Activated CD8-positive, alpha-beta T cell treated with anti-CD3 and anti-CD28 coated beads for 36 hours (primary cell): ENCODE results near the gene TMEM94. TPM values are rescaled to one million over a fixed set of nuclear protein-coding genes. Genes with fewer than 3 reads are reported as not detected.

Experiments used
- ATAC-seq: fragments of 200-7000 bp; cut with Tn5 transposase; one replicate; pipeline ENCODE4 v1.10.0; 2021; ENCODE audit warnings: mild to moderate bottlenecking, moderate library complexity
- CTCF ChIA-PET: fragments of 350-600 bp; sonication (Branson Sonifier 250); formaldehyde crosslinking; loops from one replicate; lab custom pipeline; 2021; ENCODE audit warnings: antibody characterized with exemption; lab: Charles Lee
- POLR2A ChIA-PET: fragments of 350-600 bp; sonication (Branson Sonifier 250); formaldehyde crosslinking; loops from one replicate; lab custom pipeline; 2021; ENCODE audit warnings: antibody characterized with exemption; lab: Charles Lee
- DNase-seq: peaks from one replicate; pipeline ENCODE4 v3.0.0-alpha.2; 2020
- H3K27ac Mint-ChIP-seq: one replicate; pipeline ENCODE4 v1.8.0; 2021; ENCODE audit warnings: mild to moderate bottlenecking, mixed read lengths
- H3K27me3 Mint-ChIP-seq: one replicate; pipeline ENCODE4 v1.8.0; 2021; ENCODE audit warnings: mixed read lengths
- H3K36me3 Mint-ChIP-seq: one replicate; pipeline ENCODE4 v1.8.0; 2021; ENCODE audit warnings: low read depth, mixed read lengths
- H3K4me1 Mint-ChIP-seq: one replicate; pipeline ENCODE4 v1.8.0; 2021; ENCODE audit warnings: low read depth, mixed read lengths
- H3K4me3 Mint-ChIP-seq: one replicate; pipeline ENCODE4 v1.8.0; 2021; ENCODE audit warnings: mild to moderate bottlenecking, moderate library complexity, mixed read lengths
- H3K9me3 Mint-ChIP-seq: one replicate; pipeline ENCODE4 v1.8.0; 2021; ENCODE audit warnings: mixed read lengths
- CTCF ChIP-seq: fragments of 200-600 bp; IDR thresholded peaks from one replicate; pipeline ENCODE4 v1.8.0; 2022; ENCODE audit warnings: antibody characterized with exemption, mild to moderate bottlenecking
- intact Hi-C: fragments of 100-400 bp; cut with micrococcal nuclease; formaldehyde crosslinking; loops from one replicate; pipeline ENCODE4 v1.10.0; 2022
- total RNA-seq, 2 experiments: library from RNA; stranded (reverse); gene quantifications; one replicate each; pipeline ENCODE4 v1.2.3, GENCODE V29; 2021

Gene TMEM94
- total RNA-seq, 2 experiments from 2014 or later, result 55.3 to 56.4 TPM

- POLR2A ChIA-PET, result interaction anchor here (0.9 to 2.0 kb wide), 10 partner anchors 9 to 204 kb away, joined by 3 to 6 read pairs (median 4); partner anchors contain the start of gene SLC25A19
- Mint-ChIP-seq H3K36me3 (no peaks in the 10 kb centered on the region), H3K27ac (peak overlapping the region; percentile 85), H3K9me3 (no peaks in the 10 kb centered on the region), H3K4me1 (peaks cover 27% of the 10 kb centered on the region), H3K4me3 (peak overlapping the region; percentile 89), H3K27me3 (no peaks in the 10 kb centered on the region)
- CTCF ChIA-PET, result interaction anchor here (0.7 to 2.6 kb wide), 10 partner anchors 10 to 495 kb away, joined by 3 to 13 read pairs (median 5); partner anchors contain the start of genes MIF4GD, SMIM5 and TSEN54
- DNase-seq (peak; percentile 26), ATAC-seq (peak; percentile 5)
- intact Hi-C loops, result no loop called here
- no peak for TF ChIP-seq CTCF
Measured at GRCh38 chr17:75457047-75457654, 716 bp downstream of the TMEM94 start.

DNA sequence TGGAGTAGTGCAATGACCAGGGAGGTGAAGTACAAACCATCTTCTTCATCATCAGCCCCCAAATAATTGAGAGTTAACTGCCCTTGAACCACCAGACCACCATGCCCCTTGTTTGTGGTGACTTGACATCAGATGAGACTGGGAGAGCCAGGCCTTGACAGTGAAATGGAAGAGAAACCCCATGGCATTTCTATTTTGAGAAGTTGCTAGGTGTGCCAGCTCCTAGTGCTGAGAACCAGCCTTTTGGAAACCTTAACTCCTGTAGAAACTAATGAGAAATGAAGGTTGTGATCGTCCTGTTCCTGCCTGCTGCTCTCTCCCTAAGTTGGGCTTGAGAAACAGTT, 2.8 kb downstream of the TMEM94 start:
- Mint-ChIP-seq H3K27me3 (no peaks in the 10 kb centered on the region), H3K4me1 (peaks cover 24% of the 10 kb centered on the region), H3K4me3 (no peak overlapping the region), H3K36me3 (no peaks in the 10 kb centered on the region), H3K9me3 (no peaks in the 10 kb centered on the region), H3K27ac (no peak overlapping the region)
- CTCF ChIA-PET, result no interaction called here
- POLR2A ChIA-PET, result interaction anchor here (1.4 to 1.5 kb wide), 2 partner anchors 9 to 14 kb away, joined by 3 to 4 read pairs; no protein-coding TSS in a partner anchor
- intact Hi-C loops, result no loop called here
- no peak for DNase-seq
- ATAC-seq, result no peak
- no peak for TF ChIP-seq CTCF

GRCh38 chr17:75459590-75460267, 3.3 kb downstream of the TMEM94 start:
- intact Hi-C loops, result no loop called here
- Mint-ChIP-seq H3K27me3 (no peaks in the 10 kb centered on the region), H3K27ac (no peak overlapping the region), H3K9me3 (no peaks in the 10 kb centered on the region), H3K4me3 (no peak overlapping the region), H3K4me1 (peaks cover 23% of the 10 kb centered on the region), H3K36me3 (no peaks in the 10 kb centered on the region)
- DNase-seq (no peak), ATAC-seq (no peak)
- TF ChIP-seq CTCF, result no peak
- ChIA-PET CTCF (no interaction called here), POLR2A (interaction anchor here (1.4 to 1.5 kb wide), 2 partner anchors 8 to 13 kb away, joined by 3 to 4 read pairs; no protein-coding TSS in a partner anchor)

DNA sequence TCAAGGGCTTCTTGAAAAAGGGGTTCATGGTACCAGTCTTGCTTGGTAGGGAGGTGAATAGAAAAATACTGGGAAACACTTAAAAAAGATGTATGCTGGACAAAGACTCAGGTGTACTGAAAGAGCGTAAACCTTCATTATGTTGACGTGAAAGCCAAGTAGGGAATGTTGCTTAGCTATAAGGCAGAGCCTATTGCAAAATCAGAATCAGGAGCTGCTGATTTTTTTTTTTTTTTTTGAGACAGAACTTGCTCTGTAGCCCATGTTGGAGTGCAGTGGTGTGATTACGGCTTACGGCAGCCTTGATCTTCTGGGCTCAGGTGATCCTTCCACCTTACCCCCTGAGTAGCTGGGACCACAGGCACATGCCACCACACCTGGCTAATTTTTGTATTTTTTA, 3.9 kb downstream of the TMEM94 start:
- no peak overlapping the region for H3K27ac Mint-ChIP-seq
- no peaks in the 10 kb centered on the region for H3K36me3 Mint-ChIP-seq
- ChIA-PET CTCF (no interaction called here), POLR2A (interaction anchor here (1.4 kb wide), 1 partner anchor 13 kb away, joined by 3 read pairs; no protein-coding TSS in a partner anchor)
- DNase-seq (no peak), ATAC-seq (no peak)
- no peak overlapping the region for H3K4me3 Mint-ChIP-seq
- TF ChIP-seq CTCF, result no peak
- no peaks in the 10 kb centered on the region for H3K27me3 Mint-ChIP-seq
- no peaks in the 10 kb centered on the region for H3K9me3 Mint-ChIP-seq
- H3K4me1 Mint-ChIP-seq, result peaks cover 23% of the 10 kb centered on the region
- intact Hi-C loops, result no loop called here

DNA sequence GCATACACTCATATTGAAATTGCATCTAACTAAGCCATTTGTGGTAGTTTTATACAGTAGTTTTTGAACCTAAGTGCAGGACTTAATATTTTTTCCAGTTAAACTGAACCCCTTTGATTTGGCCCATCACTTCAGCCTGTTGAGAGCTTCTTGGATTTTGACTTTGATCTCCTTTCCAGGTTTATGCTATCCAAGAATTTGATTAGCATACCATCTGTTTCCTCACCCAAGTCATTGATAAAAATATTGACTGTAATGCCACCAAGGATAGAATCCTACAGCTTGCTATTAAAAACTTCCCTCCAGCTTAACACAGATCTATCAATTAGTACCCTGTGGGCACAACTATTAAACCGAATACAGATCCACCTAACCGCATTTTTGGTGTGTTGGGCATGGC, 7.2 kb downstream of the TMEM94 start:
- no peak for ATAC-seq
- H3K9me3 Mint-ChIP-seq, result no peaks in the 10 kb centered on the region
- TF ChIP-seq CTCF, result no peak
- no peak overlapping the region for H3K27ac Mint-ChIP-seq
- CTCF ChIA-PET, result interaction anchor here (1.2 to 1.4 kb wide), 2 partner anchors 53 to 250 kb away, joined by 3 to 4 read pairs; partner anchors contain the start of gene TSEN54
- H3K4me3 Mint-ChIP-seq, result no peak overlapping the region
- POLR2A ChIA-PET, result interaction anchor here (0.7 to 0.8 kb wide), 2 partner anchors 9 to 17 kb away, joined by 3 read pairs; no protein-coding TSS in a partner anchor
- no peaks in the 10 kb centered on the region for H3K27me3 Mint-ChIP-seq
- peaks cover 2% of the 10 kb centered on the region for H3K36me3 Mint-ChIP-seq
- intact Hi-C loops, result no loop called here
- no peak for DNase-seq
- H3K4me1 Mint-ChIP-seq, result peaks cover 11% of the 10 kb centered on the region
